NB4 (cell line): Measurements from ENCODE around the gene TMED8.

ENCODE experiments used
- MYC ChIP-seq: IDR thresholded peaks from 2 replicates; pipeline ENCODE4 v1.6.1; 2011; ENCODE audit warnings: low read depth, low read length
- POLR2A ChIP-seq: IDR thresholded peaks from 2 replicates; pipeline ENCODE4 v1.6.1; 2011; ENCODE audit warnings: mild to moderate bottlenecking; ENCODE audit not compliant: insufficient read length; ENCODE audit errors: extremely low read depth
- TF ChIP-seq, protein P1 (sequence below): IDR thresholded peaks from one replicate; pipeline ENCODE4 v1.5.1; 2012; ENCODE audit warnings: low read depth, low read length
- TF ChIP-seq, protein P2 (sequence below): IDR thresholded peaks from 2 replicates; pipeline ENCODE4 v1.6.1; 2011; ENCODE audit warnings: low read depth, low read length

DNA sequence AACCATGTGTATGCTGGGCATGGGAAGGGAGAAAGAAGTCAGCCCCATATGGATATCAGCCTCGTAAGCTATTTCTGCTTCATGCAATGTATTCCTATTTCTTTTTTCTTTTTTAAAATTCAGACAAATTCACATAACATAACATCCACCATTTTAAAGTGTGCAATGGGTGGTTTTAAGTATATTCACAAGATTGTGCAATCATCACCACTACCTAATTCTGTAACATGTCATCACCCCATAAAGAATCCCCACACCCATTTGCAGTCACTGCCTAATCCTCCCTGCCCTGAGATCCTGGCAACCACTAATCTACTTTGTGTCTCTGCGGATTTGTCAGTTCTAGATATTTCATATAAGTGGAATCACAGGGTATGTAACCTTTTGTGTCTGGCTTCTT lies 65.7 kb downstream of the TMED8 start:
- TF ChIP-seq, protein P1, sequence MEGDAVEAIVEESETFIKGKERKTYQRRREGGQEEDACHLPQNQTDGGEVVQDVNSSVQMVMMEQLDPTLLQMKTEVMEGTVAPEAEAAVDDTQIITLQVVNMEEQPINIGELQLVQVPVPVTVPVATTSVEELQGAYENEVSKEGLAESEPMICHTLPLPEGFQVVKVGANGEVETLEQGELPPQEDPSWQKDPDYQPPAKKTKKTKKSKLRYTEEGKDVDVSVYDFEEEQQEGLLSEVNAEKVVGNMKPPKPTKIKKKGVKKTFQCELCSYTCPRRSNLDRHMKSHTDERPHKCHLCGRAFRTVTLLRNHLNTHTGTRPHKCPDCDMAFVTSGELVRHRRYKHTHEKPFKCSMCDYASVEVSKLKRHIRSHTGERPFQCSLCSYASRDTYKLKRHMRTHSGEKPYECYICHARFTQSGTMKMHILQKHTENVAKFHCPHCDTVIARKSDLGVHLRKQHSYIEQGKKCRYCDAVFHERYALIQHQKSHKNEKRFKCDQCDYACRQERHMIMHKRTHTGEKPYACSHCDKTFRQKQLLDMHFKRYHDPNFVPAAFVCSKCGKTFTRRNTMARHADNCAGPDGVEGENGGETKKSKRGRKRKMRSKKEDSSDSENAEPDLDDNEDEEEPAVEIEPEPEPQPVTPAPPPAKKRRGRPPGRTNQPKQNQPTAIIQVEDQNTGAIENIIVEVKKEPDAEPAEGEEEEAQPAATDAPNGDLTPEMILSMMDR: no peak
- no peak for TF ChIP-seq POLR2A
- no peak for TF ChIP-seq MYC
- TF ChIP-seq, protein P2, sequence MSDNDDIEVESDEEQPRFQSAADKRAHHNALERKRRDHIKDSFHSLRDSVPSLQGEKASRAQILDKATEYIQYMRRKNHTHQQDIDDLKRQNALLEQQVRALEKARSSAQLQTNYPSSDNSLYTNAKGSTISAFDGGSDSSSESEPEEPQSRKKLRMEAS: no peak
